Neural crest cell (in vitro differentiated cells): Measurements from ENCODE around the gene SLIT3. TPM values are rescaled to one million over a fixed set of nuclear protein-coding genes. Genes with fewer than 3 reads are reported as not detected.

Experiments used
- DNase-seq: peaks from one replicate; pipeline ENCODE4 v3.0.0; 2021; ENCODE audit warnings: low read depth, mixed read lengths, low spot score
- H3K27ac Mint-ChIP-seq: one replicate; pipeline ENCODE4 v1.8.0; 2021; ENCODE audit warnings: mild to moderate bottlenecking, mixed read lengths; ENCODE audit not compliant: unreplicated experiment
- H3K27me3 Mint-ChIP-seq: 2 replicates; pipeline ENCODE4 v1.8.0; 2021; ENCODE audit warnings: low read depth, mild to moderate bottlenecking, mixed read lengths
- H3K36me3 Mint-ChIP-seq: 2 replicates; pipeline ENCODE4 v1.8.0; 2021; ENCODE audit warnings: low read depth, mild to moderate bottlenecking, mixed read lengths
- H3K4me1 Mint-ChIP-seq: 2 replicates; pipeline ENCODE4 v1.8.0; 2021; ENCODE audit warnings: mixed read lengths
- H3K4me3 Mint-ChIP-seq: one replicate; pipeline ENCODE4 v1.8.0; 2021; ENCODE audit warnings: mild to moderate bottlenecking, mixed read lengths
- H3K9me3 Mint-ChIP-seq: 2 replicates; pipeline ENCODE4 v1.8.0; 2021; ENCODE audit warnings: mixed read lengths
- total RNA-seq: library from RNA; stranded (reverse); gene quantifications from 2 replicates; pipeline ENCODE4 v1.2.1, GENCODE V29; 2021
- TF ChIP-seq, protein P1 (sequence below): fragments of 200-600 bp; sonication (generic); conservative IDR thresholded peaks from 2 replicates; pipeline ENCODE4 v1.5.0; 2021; ENCODE audit warnings: antibody characterized with exemption, mild to moderate bottlenecking

SLIT3 gene
- total RNA-seq, 1 donor from 2014 or later, result 13.3 TPM

DNA sequence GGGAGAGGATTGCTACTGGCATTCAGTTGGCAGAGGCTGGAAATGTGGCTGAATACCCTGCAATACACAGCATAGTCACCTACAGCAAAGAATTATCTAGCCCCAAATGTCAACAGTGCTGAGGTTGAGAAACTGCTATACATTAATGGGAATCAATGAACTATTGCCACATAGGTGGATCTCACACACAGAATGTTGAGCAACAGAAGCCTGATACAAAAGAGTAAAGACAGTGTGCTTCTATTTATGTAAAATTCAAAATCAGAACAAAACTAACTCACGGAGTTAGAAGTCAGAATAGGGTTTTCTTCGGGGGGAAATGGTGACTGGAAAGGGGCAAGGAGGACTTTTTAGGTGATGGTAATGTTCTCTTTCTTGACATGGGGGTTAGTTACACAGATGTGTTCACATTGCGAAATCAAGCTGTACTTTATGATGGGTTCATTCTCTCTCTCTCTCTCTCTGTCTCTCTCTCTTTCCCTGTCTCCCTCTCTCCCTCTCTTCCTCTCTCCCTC, 676.0 kb downstream of the SLIT3 start:
- Mint-ChIP-seq H3K9me3 (peaks cover 5% of the 10 kb centered on the region), H3K4me1 (no peaks in the 10 kb centered on the region)

DNA sequence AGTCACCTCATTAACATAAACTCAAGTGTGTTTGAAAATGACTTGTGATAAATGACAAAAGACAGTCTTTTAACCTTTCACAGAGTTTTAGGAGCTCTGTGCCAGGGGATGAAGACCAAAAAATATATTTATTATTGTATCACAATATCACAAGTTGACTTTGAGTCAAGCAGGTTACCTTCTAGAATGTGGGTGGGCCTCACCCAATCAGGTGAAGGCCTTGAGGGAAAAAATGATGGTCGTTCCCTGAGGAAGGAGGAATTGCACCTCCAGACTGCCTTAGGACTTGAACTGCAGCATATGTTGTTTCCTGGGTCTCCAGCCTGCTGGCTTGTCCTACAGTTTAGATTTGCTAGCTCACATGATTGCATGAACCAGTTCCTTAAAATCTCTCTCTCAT, 680.1 kb downstream of the SLIT3 start:
- no peak overlapping the region for H3K4me3 Mint-ChIP-seq
- H3K27ac Mint-ChIP-seq, result no peak overlapping the region
- TF ChIP-seq, protein P1, sequence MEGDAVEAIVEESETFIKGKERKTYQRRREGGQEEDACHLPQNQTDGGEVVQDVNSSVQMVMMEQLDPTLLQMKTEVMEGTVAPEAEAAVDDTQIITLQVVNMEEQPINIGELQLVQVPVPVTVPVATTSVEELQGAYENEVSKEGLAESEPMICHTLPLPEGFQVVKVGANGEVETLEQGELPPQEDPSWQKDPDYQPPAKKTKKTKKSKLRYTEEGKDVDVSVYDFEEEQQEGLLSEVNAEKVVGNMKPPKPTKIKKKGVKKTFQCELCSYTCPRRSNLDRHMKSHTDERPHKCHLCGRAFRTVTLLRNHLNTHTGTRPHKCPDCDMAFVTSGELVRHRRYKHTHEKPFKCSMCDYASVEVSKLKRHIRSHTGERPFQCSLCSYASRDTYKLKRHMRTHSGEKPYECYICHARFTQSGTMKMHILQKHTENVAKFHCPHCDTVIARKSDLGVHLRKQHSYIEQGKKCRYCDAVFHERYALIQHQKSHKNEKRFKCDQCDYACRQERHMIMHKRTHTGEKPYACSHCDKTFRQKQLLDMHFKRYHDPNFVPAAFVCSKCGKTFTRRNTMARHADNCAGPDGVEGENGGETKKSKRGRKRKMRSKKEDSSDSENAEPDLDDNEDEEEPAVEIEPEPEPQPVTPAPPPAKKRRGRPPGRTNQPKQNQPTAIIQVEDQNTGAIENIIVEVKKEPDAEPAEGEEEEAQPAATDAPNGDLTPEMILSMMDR, result no peak
- no peaks in the 10 kb centered on the region for H3K27me3 Mint-ChIP-seq
- no peak for DNase-seq
- no peaks in the 10 kb centered on the region for H3K36me3 Mint-ChIP-seq
- no peaks in the 10 kb centered on the region for H3K4me1 Mint-ChIP-seq
- H3K9me3 Mint-ChIP-seq, result no peaks in the 10 kb centered on the region

More for the DNA sequence above, 676.0 kb downstream of the SLIT3 start:
- no peak for DNase-seq
- TF ChIP-seq, protein P1, result no peak
- Mint-ChIP-seq H3K4me3 (no peak overlapping the region), H3K36me3 (no peaks in the 10 kb centered on the region), H3K27ac (no peak overlapping the region), H3K27me3 (no peaks in the 10 kb centered on the region)

DNA sequence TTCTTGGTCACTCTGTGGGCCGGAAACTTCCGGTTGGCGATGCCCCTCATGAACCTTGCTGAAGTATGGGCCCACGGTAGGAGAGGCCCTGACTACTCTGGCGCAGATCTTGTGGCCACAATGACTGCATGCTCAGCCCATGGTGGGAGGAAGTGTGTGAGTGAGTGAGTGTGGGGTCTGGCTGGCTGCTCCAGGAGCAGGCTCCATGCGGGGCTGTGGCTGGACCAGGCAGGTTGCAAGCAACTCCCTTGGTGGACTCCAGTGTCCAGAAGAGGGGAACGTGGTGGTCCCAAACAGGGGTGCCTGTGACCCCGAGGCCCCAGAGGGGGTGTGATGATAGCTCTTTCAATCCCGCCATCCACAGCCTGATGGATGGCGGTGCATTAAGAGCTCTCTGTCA, 686.3 kb downstream of the SLIT3 start:
- Mint-ChIP-seq H3K4me3 (no peak overlapping the region), H3K36me3 (no peaks in the 10 kb centered on the region), H3K4me1 (peaks cover 15% of the 10 kb centered on the region), H3K27ac (no peak overlapping the region), H3K9me3 (no peaks in the 10 kb centered on the region), H3K27me3 (no peaks in the 10 kb centered on the region)
- TF ChIP-seq, protein P1, result no peak
- DNase-seq, result no peak

DNA sequence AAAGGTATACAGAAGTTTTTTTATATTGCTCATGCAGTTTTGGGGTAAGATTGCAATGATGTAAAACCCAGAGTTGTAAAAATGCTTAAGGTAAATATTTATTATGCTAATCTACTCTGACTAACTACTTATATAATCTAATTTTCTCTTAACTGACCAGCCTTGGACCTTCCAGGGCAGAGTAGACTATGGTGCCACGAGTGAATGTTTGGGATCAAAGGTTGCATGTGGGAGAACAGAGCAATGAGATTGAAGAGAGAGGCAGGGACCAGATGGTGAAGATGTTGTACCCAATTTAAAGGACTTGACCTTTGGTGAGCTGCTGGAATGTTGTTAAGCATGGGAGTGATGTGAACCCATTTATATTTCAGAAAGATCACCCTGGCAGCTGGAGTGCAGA, 686.9 kb downstream of the SLIT3 start:
- peaks cover 17% of the 10 kb centered on the region for H3K4me1 Mint-ChIP-seq
- no peak for DNase-seq
- no peak overlapping the region for H3K27ac Mint-ChIP-seq
- no peaks in the 10 kb centered on the region for H3K36me3 Mint-ChIP-seq
- H3K27me3 Mint-ChIP-seq, result no peaks in the 10 kb centered on the region
- no peak overlapping the region for H3K4me3 Mint-ChIP-seq
- H3K9me3 Mint-ChIP-seq, result no peaks in the 10 kb centered on the region
- TF ChIP-seq, protein P1, result no peak

DNA sequence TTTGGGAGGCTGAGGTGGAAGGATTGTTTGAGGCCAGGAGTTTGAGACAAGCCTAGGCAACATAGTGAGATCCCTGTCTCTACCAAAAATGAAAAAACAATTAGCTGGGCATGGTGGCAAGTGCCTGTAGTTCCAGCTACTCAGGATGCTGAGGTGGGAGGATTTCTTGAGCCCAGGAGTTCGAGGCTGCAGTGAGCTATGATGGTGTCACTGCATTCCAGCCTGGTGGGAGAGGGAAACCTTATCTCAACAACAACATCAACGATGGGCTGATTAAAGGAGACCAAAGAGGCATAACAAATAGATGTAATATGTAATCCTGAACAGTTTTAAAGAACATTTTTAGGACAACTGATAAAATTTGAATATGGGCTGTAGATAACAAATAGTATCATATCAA, 687.5 kb downstream of the SLIT3 start:
- TF ChIP-seq, protein P1, result no peak
- DNase-seq, result no peak
- H3K36me3 Mint-ChIP-seq, result no peaks in the 10 kb centered on the region
- H3K27ac Mint-ChIP-seq, result no peak overlapping the region
- peaks cover 22% of the 10 kb centered on the region for H3K4me1 Mint-ChIP-seq
- no peaks in the 10 kb centered on the region for H3K27me3 Mint-ChIP-seq
- no peaks in the 10 kb centered on the region for H3K9me3 Mint-ChIP-seq
- no peak overlapping the region for H3K4me3 Mint-ChIP-seq
